Loucy (cell line): ENCODE data around the gene WDR48.

ENCODE experiments used
- EZH2phosphoT487 ChIP-seq: fragments of 200-600 bp; IDR thresholded peaks from 2 replicates; pipeline ENCODE4 v1.6.1; 2018; ENCODE audit warnings: antibody characterized with exemption, mild to moderate bottlenecking, moderate library complexity, borderline replicate concordance
- TF ChIP-seq, protein P1 (sequence below): fragments of 200-600 bp; sonication (generic); conservative IDR thresholded peaks from 2 replicates; pipeline ENCODE4 v1.5.1; 2014; ENCODE audit warnings: mild to moderate bottlenecking, antibody characterized with exemption, low read length

DNA sequence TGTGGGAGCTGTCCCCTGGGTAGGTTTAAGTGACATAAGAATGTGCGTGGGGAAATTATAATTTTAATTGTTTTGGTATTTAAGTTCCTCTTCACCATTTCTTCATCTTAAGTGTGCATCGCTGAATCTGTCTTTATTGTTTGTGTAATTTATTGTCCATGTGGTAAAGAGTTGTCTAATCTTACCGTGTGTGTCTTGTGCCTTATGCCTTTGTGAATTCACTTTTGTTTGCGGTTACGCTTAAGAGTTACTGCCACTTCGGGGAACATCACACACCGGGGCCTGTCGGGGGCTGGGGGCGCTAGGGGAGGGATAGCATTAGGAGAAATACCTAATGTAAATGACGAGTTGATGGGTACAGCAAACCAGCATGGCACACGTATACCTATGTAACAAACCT is 767 bp downstream of the WDR48 start:
- TF ChIP-seq EZH2phosphoT487: no peak
- TF ChIP-seq, protein P1, sequence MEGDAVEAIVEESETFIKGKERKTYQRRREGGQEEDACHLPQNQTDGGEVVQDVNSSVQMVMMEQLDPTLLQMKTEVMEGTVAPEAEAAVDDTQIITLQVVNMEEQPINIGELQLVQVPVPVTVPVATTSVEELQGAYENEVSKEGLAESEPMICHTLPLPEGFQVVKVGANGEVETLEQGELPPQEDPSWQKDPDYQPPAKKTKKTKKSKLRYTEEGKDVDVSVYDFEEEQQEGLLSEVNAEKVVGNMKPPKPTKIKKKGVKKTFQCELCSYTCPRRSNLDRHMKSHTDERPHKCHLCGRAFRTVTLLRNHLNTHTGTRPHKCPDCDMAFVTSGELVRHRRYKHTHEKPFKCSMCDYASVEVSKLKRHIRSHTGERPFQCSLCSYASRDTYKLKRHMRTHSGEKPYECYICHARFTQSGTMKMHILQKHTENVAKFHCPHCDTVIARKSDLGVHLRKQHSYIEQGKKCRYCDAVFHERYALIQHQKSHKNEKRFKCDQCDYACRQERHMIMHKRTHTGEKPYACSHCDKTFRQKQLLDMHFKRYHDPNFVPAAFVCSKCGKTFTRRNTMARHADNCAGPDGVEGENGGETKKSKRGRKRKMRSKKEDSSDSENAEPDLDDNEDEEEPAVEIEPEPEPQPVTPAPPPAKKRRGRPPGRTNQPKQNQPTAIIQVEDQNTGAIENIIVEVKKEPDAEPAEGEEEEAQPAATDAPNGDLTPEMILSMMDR: no peak
